Loucy (cell line): Measurements from ENCODE around the gene ENOX1.

ENCODE experiments used
- H2AFZ ChIP-seq: fragments of 200-600 bp; sonication (generic); 2 replicates; pipeline ENCODE4 v1.6.0; 2016; ENCODE audit warnings: antibody characterized with exemption, mild to moderate bottlenecking, low read length, moderate library complexity
- H3F3A ChIP-seq: fragments of 200-600 bp; 2 replicates; pipeline ENCODE4 v1.6.0; 2016; ENCODE audit warnings: antibody characterized with exemption, low read depth, mild to moderate bottlenecking
- H3K27me3 ChIP-seq: fragments of 200-600 bp; sonication (generic); 2 replicates; pipeline ENCODE4 v1.6.1; 2014; ENCODE audit warnings: low read length, mild to moderate bottlenecking; ENCODE audit not compliant: insufficient read depth, poor library complexity, severe bottlenecking
- H3K36me3 ChIP-seq: fragments of 200-600 bp; sonication (generic); 2 replicates; pipeline ENCODE4 v1.6.1; 2016; ENCODE audit warnings: low read length; ENCODE audit not compliant: insufficient read depth
- H3K4me1 ChIP-seq: fragments of 200-600 bp; sonication (generic); 2 replicates; pipeline ENCODE4 v1.5.1; 2014; ENCODE audit warnings: low read length, mild to moderate bottlenecking; ENCODE audit not compliant: insufficient read depth, poor library complexity, severe bottlenecking
- H3K4me2 ChIP-seq: fragments of 200-600 bp; sonication (generic); 2 replicates; pipeline ENCODE4 v1.6.0; 2014; ENCODE audit warnings: antibody characterized with exemption, low read length, low read depth, mild to moderate bottlenecking; ENCODE audit not compliant: poor library complexity, severe bottlenecking
- H3K4me3 ChIP-seq: fragments of 200-600 bp; sonication (generic); 2 replicates; pipeline ENCODE4 v1.5.1; 2014; ENCODE audit warnings: low read length, mild to moderate bottlenecking, mixed read lengths; ENCODE audit not compliant: poor library complexity, severe bottlenecking
- H3K79me2 ChIP-seq: fragments of 200-600 bp; sonication (generic); 2 replicates; pipeline ENCODE4 v1.6.1; 2014; ENCODE audit warnings: low read length; ENCODE audit not compliant: insufficient read depth
- H3K9ac ChIP-seq: fragments of 200-600 bp; sonication (generic); 2 replicates; pipeline ENCODE4 v1.6.0; 2014; ENCODE audit warnings: mild to moderate bottlenecking, low read depth, low read length, moderate library complexity; ENCODE audit not compliant: poor library complexity, severe bottlenecking
- H3K9me2 ChIP-seq: fragments of 200-600 bp; sonication (generic); replicated peaks from 2 replicates; pipeline ENCODE4 v1.6.1; 2016; ENCODE audit warnings: low read depth, low read length, mixed read lengths
- H3K9me3 ChIP-seq: fragments of 200-600 bp; sonication (generic); 2 replicates; pipeline ENCODE4 v1.6.1; 2014; ENCODE audit warnings: mild to moderate bottlenecking, antibody characterized with exemption, low read length, low read depth; ENCODE audit not compliant: insufficient read depth
- H4K20me1 ChIP-seq: fragments of 200-600 bp; sonication (generic); 2 replicates; pipeline ENCODE4 v1.6.0; 2014; ENCODE audit warnings: antibody characterized with exemption, low read length, mild to moderate bottlenecking; ENCODE audit not compliant: insufficient read depth, poor library complexity, severe bottlenecking
- EZH2phosphoT487 ChIP-seq: fragments of 200-600 bp; IDR thresholded peaks from 2 replicates; pipeline ENCODE4 v1.6.1; 2018; ENCODE audit warnings: antibody characterized with exemption, mild to moderate bottlenecking, moderate library complexity, borderline replicate concordance
- TF ChIP-seq, protein P1 (sequence below): fragments of 200-600 bp; sonication (generic); conservative IDR thresholded peaks from 2 replicates; pipeline ENCODE4 v1.5.1; 2014; ENCODE audit warnings: mild to moderate bottlenecking, antibody characterized with exemption, low read length

The ENOX1 gene

GRCh38 chr13:43257765-43258164 lies 529.0 kb downstream of the ENOX1 start:
- TF ChIP-seq, protein P1, sequence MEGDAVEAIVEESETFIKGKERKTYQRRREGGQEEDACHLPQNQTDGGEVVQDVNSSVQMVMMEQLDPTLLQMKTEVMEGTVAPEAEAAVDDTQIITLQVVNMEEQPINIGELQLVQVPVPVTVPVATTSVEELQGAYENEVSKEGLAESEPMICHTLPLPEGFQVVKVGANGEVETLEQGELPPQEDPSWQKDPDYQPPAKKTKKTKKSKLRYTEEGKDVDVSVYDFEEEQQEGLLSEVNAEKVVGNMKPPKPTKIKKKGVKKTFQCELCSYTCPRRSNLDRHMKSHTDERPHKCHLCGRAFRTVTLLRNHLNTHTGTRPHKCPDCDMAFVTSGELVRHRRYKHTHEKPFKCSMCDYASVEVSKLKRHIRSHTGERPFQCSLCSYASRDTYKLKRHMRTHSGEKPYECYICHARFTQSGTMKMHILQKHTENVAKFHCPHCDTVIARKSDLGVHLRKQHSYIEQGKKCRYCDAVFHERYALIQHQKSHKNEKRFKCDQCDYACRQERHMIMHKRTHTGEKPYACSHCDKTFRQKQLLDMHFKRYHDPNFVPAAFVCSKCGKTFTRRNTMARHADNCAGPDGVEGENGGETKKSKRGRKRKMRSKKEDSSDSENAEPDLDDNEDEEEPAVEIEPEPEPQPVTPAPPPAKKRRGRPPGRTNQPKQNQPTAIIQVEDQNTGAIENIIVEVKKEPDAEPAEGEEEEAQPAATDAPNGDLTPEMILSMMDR, result no peak
- TF ChIP-seq EZH2phosphoT487, result no peak
- H3K79me2 ChIP-seq, result no peaks in the 10 kb centered on the region
- no peaks in the 10 kb centered on the region for H3K9me3 ChIP-seq
- H3K9ac ChIP-seq, result no peak overlapping the region
- no peaks in the 10 kb centered on the region for H3K4me1 ChIP-seq
- no peaks in the 10 kb centered on the region for H4K20me1 ChIP-seq
- H3K27me3 ChIP-seq, result no peaks in the 10 kb centered on the region
- no peaks in the 10 kb centered on the region for H3K36me3 ChIP-seq
- H3K9me2 ChIP-seq, result no peaks in the 10 kb centered on the region
- no peak overlapping the region for H3K4me2 ChIP-seq
- no peak overlapping the region for H3K4me3 ChIP-seq
- no peak overlapping the region for H2AFZ ChIP-seq
- no peaks in the 10 kb centered on the region for H3F3A ChIP-seq

DNA sequence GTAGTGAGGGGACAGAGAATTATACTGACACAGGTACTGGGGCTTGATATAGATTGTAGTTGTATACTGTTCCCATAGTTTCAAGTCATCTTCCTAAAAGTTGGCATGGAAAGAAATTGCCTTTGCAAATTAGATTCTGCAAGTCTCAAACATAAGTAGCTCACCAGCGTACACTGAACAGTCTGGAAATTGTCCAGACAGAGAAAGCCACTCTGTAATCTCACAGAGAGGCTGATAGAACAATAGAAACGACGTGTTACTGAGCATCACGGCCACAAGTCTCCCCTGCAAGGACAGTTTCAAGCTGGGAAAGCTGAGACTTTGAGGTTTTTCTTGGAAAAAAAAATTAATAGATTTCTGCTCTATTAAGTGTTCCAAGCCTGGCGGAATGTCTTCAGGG lies 534.8 kb downstream of the ENOX1 start:
- no peaks in the 10 kb centered on the region for H3K79me2 ChIP-seq
- no peak overlapping the region for H3K9ac ChIP-seq
- H3K4me1 ChIP-seq, result peaks cover 8% of the 10 kb centered on the region
- H3K27me3 ChIP-seq, result no peaks in the 10 kb centered on the region
- no peaks in the 10 kb centered on the region for H4K20me1 ChIP-seq
- H3F3A ChIP-seq, result no peaks in the 10 kb centered on the region
- no peak overlapping the region for H2AFZ ChIP-seq
- H3K4me3 ChIP-seq, result no peak overlapping the region
- TF ChIP-seq, protein P1, result no peak
- TF ChIP-seq EZH2phosphoT487, result no peak
- no peaks in the 10 kb centered on the region for H3K9me2 ChIP-seq
- no peaks in the 10 kb centered on the region for H3K36me3 ChIP-seq
- no peak overlapping the region for H3K4me2 ChIP-seq
- no peaks in the 10 kb centered on the region for H3K9me3 ChIP-seq

DNA sequence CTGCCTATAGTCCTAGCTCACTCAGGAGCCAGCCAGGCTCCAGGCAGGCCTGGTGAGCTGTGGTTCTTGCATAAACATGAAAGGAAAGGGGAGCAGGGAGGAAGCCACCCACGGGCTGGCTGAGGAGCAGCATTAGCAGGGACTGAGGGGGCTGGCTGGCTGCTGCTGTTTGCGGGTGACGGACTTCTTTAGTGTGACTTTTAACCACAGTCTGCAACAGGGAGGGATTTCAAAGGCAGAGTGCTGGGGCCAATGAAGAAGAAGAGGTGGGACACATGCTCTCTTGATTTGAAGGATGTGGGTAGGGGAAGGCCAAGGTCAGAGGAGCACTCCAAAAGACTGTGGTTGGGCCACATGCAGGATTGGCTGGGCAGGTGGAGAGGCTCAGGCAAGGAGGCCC lies 540.4 kb downstream of the ENOX1 start:
- no peak overlapping the region for H3K9ac ChIP-seq
- peak overlapping the region; percentile 9 for H3K4me2 ChIP-seq
- no peak overlapping the region for H3K4me3 ChIP-seq
- H3K27me3 ChIP-seq, result no peaks in the 10 kb centered on the region
- H3K4me1 ChIP-seq, result peaks cover 63% of the 10 kb centered on the region
- H3K36me3 ChIP-seq, result no peaks in the 10 kb centered on the region
- no peaks in the 10 kb centered on the region for H3K9me3 ChIP-seq
- H4K20me1 ChIP-seq, result no peaks in the 10 kb centered on the region
- H3K79me2 ChIP-seq, result no peaks in the 10 kb centered on the region
- no peaks in the 10 kb centered on the region for H3K9me2 ChIP-seq
- TF ChIP-seq, protein P1, result no peak
- TF ChIP-seq EZH2phosphoT487, result no peak
- no peak overlapping the region for H2AFZ ChIP-seq
- H3F3A ChIP-seq, result peaks cover 14% of the 10 kb centered on the region
